CD4-positive, alpha-beta T cell treated with Interleukin-21 for 1 hour (primary cell): ENCODE measurements around the gene NOL4L.
A peak's percentile ranks its signal among the peaks of the same experiment; 100 is the strongest.
"Not testable (repeated sequence)": the region's sequence is repeated elsewhere in the genome, so short reads cannot be mapped to it uniquely, and the experiment has no call there.

Experiments
- DNase-seq: peaks from one replicate; pipeline ENCODE4 v3.0.0-alpha.2; 2020

The NOL4L gene

DNA sequence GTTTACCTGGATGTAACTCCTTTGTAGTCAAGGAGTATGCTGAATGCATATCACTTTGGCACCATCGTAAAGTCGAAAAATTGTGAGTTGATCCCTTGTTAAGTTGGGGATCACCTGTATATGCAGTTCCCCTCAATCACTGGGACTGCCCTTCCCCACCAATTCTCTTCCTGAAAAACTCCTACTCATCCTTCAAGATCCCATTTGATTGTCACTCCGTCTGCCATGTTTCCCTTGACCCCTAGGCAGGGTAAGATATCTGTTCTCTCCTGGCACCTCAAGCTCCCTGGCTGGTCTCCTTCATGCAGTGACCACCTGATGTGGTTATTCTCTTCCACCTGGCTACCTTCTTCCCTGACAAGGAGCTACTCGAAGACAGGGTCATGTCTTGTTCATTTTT is 10.0 kb upstream of the NOL4L start:
- no peak for DNase-seq

DNA sequence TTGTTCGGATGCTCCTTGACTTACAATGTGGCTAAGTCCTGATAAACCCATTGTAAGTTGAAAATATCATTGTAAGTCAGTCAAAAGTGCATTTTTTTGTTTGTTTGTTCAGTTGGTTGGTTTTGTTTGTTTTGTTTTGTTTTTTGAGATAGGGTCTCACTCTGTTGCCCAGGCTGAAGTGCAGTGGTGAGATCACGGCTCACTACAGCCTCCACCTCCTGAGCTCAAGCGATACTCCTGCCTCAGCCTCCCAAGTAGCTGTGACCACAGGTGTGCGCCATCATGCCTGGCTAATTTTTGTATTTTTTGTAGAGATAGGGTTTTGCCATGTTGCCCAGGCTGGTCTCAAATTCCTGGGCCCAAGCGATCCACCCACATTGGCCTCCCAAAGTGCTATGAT is 9.5 kb upstream of the NOL4L start:
- not testable (repeated sequence) for DNase-seq

DNA sequence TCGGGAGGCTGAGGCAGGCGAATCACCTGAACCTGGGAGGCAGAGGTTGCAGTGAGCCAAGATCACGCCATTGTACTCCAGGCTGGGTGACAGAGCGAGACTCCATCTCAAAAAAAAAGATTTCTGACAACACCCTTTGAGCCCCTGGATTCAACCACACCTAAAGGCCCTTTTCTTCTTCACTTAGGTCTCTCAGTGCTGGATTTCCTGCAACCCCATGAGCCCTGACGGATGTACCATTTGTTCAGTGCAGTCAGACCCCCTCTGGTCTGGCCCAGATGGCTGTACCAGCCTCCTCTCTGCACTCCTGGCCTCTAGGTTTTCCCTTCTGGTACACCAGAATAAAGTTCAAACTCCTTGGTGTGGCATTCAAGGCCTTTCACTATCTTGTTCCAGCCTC is 9.1 kb upstream of the NOL4L start:
- no peak for DNase-seq

DNA sequence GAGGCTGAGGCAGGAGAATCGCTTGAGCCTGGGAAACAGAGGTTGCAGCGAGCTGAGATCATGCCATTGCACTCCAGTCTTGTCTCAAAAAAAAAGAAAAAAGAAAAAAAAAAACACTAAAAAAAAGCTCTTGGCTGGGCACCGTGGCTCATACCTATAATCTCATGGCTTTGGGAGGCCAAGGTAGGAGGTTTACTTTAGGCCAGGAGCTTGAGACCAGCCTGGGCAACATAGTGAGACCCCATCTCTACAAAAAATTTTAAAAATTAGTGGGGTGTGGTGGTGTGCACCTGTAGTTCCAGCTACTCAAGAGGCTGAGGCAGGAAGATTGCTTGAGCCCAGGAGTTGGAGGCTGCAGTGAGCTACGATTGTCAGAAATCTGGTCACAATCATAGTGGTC is 7.5 kb upstream of the NOL4L start:
- DNase-seq, result not testable (repeated sequence)

DNA sequence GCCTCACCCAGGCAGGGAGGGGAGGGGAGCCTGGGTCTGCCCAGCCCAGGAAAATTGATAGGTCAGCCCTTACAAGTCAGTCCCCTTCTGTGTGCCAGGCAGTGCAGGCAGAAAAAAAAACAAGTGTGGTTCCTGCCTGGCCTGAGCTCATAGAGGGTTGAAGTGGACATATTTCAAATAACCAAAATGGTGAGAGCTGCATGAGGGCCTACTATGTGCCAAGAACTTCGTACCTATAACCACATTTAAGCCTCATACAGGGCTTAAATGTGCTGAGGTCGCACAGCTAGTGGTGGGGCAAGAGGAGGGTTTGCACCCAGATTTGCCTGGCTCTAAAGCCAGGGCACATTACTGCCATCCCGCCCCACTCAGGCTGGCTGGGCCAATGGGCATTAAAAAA is 6.9 kb upstream of the NOL4L start:
- DNase-seq, result no peak

DNA sequence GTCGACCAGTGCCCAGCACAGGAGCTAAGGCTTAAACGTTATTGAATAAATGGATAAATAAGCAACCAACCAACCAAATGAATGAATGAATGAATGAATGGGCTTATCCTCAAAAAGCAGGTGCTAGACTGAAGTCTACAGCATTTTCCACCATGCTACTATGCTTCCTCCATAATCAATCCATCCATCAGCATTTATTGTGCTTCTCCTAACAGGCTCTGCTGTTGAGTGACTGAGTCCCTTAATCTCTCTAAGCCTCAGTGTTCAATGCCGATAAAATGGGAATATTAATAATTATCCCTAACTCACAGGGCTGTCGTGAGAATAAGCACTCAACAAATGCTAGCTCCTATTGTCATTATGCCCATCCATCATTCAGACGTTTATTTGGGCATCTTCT is 4.6 kb upstream of the NOL4L start:
- no peak for DNase-seq

DNA sequence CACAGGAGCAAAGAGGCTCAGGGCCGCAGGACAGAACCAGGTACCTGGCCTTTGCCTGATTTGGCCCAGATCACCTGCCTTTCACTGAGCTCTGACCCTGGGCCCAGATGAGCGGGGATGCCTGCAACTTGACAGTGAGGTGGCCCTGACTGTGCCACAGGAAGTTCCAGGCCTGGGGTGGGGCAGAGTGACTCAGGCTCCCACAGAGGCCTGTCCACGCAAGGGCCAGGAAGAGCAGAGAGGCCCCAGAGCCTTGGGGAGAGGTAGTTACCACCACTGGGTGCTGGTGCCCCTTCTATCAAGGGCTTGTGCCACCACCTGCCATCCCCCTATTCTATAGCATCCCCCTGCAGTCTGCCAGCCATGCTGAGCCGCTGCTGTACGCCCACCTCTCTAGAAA is 4.1 kb upstream of the NOL4L start:
- no peak for DNase-seq

DNA sequence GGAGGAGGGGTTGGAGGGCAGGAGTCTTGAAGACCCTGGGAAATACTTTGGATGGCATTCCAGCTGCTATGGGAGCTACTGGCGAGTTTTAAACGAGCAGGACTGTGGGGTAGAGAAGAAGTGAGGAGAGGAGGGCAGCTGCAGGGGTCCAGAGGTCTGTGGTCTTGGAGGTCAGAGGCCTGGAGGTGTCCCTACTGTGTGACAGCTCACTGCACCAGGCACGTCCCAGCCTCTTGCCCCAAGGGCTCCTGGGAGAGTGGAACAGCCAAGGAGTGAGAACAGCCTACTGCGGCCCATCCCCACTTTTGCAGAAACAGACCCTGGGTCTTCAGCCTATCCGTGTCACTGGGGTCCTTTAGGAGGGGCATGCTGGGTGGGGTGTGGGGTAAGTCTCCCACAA is 2.9 kb upstream of the NOL4L start:
- DNase-seq, result no peak

DNA sequence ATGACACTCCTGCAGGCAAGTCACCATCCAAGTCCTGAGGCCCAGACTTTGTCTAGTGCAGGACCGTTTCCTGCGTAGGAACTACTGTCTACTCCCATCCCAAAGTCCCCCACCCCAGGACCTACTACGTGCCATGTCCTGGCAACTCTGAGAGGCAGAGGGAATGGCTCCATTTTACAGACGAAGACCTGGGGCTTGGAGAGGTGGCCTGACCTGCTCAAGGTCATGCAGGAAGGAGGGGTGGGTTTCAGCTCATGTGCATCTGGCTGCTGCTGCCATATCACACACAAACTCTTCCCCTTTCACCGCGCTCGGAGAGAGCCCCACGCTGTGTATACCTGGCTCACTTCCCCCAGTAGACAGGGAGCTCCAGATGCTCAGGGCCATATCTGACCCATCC is 1.2 kb upstream of the NOL4L start:
- DNase-seq, result no peak

DNA sequence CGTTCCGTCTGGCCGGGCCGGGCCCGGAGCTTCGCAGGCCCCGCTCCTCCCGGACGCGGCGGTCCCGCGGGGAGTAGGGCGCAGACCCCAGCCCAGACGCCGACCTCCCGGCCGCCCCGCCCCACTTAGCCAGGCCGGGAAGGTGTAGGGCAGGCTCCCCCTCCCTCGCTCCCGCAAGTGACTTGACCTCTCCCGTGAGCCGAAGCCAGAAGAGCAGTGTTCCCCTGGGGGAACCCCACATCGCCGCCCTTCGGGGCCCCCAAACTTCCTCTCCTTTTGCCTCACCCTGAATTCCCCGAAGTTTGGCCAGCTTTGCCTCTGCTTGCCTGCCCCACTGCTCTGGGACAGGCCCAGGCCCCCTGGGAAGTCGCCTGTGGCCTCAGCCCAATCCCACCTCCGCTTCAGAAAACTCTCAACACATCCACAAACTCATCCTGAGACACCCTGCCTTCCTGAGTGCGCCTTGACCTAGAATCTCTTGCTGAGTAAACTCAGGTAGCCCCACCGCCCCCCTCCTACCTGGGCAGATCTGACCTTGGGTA is 524 bp upstream of the NOL4L start:
- DNase-seq, result peak; percentile 29

DNA sequence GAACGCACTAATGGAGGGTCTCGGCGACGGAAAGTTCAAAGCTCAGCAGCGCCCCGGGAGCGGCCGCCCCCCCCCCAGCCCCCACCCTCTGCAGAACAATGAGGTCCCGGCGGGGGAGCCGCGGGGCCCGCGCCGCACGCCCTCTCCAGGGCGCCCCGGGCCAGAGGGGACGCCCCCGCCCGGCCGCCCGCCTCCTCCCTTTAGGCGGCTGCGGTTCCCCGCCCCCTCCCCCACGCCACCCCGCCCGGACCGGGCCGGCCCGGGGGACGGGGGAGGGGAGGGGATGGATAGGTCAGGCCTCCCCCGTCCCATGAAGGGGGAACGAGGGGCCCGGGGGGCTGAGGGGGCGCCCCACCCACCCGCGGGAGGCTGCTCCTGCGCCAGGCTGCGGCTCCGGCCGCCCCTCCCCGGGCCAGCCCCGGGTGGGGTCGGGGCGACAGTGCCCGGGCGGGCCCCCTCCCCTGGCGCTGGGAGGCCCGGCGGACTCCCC is 1.5 kb downstream of the NOL4L start:
- peak; percentile 24 for DNase-seq

DNA sequence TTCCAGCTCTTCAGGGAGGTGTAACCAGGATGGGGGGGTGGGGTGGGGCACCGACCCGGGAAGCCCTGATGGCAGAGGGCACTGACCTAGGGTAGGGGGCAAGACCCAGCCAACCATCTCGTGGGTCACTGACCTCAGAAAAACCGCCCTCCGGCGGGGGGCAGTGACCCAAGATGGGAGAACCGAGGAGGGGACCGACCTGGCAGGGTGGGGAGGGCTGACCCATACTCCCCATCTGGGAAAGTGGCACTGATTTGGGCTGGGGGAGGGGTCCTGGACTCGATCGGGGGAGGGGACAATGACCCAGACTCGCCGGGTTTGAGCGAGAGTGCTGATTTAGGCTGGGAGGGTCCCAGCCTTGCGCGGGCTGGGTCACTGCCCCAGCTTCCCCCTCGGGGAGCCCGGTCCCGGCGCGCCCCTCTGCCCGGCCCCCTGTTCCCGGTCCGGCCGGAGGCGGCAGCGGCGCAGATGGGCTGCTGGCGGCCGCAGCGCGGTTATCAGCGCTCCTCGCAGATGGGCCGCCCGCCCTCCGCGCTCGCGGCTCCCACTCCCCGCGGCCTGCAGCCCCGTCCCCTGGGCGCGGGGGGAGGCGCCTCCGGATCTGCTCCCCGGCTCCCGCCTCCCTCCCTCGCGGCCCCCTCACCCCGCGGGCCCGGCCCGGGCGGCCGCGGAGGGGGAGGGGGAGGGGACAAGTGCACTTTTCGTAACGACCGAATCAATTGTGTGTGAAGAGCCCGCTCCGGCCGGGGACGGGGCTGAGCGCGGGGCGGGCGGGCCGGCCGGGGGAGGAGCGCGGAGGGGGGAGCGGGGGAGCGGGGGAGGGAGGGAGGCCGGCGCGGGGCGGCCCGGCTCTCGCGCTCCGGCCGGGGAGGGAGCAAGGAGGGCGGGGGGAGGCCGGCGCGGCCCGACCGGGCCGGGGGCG is 2.2 kb downstream of the NOL4L start:
- peak; percentile 37 for DNase-seq

DNA sequence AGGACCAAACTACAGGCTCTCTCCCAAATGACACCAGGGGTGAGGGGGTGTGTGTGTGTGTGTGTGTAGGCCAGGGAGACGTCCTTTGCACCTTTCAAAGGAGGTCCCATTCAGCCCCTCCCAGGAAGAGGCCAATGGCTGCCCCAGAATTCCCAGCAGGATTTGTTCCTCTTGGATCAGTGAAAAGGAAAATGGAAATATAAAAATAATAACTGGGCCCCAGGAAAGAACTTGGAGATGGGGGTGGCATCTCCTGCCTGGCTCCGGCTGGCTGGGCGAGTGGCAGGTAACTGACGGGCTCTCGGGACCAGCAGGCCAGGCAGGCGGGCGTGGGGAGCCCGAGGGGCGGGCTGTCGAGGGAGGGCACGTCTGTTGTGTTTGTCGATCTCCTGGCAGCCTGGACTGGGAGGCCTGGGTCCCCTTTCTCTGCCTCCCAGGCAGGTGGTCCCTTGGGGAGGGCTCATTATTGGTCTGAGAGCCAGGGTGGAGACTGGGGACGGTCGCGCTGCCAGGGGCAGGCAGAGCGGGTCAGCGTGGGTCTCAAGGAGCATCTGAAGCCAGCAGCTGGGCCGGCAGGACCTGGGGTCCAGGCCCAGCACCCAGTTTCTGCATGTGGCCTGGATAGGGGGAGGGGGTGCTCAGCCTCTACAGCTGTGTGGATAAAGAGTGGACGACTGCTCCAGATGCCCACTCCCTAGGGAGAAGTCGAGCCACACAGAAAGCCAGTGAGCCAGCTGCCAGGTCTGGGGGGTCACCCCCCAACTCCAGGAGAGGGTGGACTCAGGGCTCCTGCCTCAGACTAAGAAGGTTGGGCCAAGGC is 3.1 kb downstream of the NOL4L start:
- DNase-seq, result no peak

DNA sequence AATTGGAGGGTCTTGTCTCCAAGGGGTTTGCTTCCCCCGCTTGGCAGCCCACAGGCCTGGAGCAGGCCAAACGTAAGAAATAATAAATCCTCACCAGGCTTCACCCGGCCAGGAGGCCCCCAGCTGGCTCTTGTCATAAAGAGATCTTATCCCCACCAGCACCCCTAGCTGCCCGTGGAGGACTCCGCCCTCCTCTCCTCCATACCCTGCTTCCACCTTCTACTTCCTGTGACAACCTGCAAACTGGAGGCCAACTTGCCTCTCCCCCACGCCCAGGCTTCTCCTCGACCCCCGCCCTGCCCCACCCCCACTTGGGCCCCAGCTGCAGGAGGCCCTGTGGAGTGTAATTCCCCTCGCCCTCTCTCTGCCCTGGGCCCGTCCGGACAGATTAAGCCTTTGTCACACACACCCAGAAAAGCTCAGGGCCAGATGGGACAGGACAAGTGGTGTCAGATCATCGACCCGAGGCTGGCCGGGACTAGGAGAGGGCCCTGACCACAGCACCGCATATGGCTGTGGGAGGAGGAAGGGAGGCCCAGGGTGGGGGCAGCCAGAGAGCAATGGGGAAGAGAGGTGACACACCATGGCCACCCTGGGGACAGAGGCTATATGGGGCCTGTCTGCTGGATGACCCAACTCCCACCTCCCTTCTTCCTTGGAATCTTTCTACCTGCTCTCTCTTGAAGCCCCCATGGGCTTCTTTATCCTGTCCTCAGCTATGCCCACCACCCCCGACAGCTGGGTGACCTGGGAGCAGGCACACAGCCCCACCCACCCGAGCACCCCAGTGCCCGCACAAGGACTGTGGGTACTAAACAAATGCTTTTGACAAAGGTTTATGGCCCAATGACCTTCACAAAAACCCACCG is 3.9 kb downstream of the NOL4L start:
- peak; percentile 19 for DNase-seq

DNA sequence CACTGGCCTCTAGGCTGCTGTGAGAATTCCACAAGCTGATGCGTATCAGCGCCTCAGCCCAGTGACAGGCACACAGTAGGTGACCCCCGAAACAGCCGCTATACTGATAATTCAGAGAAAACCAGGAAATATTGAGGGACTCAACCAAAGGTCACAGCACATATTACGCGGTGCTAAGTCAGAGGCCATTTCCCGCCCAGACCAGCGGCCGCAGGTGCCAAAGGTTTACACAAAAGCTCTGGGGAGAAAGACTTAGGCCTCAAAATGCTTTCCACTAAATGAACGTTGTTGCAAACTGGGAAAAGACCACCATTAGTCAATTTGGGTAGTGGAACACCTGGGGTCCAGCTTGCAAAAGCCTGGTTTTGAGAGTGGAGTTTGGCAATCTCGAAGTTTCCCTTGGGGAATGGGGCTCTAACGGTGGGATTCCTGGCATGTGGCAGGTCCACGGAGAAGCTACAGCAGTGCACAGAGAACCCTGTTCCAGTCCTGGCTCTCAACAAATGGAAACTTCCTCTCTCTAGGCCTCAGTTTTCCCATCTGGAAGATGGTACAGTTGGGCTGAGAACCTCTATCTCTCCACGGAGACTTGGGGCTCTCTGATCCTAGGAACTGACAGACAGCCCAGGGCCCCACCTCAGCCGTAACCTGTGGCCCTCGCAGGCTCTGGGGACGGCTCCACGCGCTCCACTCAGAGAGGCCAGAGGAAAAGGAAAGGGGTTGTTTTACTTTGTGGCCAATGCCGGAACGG is 4.7 kb downstream of the NOL4L start:
- DNase-seq, result no peak

DNA sequence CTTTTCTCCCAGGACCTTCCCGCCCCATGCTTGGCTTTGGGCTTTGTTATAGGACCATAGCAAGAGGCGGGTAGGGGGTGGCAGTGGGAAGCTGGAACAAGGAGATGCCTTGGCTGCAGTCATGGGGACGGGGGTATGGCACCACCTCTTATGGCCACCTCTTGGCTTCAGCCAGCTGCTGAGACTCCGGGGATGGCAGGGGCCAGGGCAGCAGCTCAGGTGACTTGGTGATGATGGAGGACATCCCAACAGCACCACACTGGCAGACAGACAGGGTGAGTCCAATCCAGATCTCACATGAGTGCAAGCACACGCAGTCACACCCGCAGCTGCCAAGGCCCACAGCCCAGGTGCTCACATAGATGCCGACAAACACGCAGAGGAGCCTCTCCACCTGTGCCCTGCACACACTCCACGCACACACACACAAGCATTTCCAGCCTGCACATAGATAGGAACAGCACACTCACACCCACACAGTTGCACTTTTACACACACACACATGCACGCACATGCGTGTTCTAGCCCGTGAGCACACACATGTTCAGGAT is 6.2 kb downstream of the NOL4L start:
- no peak for DNase-seq

DNA sequence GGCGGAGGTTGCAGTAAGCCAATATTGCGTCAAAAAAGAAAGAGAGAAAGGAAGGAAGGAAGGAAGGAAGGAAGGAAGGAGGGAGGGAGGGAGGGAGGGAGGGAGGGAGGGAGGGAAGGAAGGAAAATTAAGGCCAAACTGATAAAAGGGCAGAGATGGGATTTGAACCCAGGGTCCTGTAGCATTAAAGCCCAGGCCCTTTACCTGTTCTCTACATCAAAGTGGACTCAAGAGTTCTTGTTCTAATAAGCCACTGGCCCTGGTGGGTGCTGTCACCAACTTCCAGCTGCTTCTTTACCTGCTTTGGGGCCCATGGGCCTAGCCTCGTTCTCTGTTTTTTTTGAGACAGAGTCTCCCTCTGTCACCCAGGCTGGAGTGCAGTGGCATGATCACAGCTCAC is 7.1 kb downstream of the NOL4L start:
- not testable (repeated sequence) for DNase-seq

DNA sequence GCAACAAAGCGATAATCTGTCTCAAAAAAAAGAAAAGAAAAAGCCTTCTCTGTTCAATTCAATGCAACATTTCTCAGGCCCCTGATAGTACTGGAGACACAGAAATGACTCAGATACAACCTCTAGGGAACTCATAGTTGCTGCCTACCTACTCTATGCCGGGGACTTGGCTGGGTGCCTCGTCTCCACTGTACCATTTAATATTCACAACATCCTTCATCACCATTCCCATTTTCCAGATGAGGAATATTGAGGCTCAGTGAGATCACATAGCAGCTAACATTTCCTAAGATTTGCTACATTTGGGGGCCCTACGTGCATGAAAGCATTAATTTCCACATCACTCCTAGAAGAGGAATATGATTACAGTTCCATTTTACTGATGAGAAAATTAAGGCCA is 7.5 kb downstream of the NOL4L start:
- DNase-seq, result no peak

DNA sequence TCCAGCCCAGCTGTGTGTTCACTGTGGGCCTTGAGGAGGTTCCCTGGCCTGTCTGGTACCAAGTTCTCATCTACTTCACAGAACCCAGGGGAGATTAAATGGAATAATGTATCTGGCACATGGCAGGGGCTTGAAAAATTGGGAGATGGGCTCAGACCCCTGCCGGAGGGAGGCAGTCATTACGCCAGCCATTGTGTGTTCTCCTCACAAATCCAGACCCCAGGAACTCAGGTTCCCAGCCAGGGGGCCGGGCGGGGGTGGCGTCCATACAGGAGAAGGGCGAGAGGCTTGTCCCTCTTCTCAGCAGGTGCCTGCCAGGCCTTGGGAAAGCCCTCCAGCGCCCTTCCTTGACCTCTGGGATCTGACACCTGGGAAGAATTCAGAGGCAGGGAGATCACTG is 8.1 kb downstream of the NOL4L start:
- DNase-seq, result no peak

DNA sequence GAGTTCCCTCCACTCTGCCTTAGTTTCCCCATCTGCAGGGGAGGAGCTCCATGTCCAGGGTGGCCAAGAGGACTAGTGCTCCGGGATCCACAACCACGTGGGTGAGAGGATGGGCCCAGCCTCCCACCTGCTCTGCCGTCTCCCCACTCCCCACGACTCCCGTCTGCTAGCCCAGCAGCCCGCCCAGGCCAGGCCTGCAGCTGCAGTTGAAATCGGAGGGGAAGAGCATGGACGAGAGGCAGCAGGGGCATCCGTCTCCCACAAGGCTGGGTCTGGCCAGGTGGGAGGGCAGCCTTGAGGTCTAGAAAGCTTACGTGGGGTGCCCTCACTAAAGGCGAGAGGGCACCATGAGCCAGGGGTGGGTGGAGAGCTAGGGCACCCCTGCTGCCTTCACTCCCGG is 8.6 kb downstream of the NOL4L start:
- no peak for DNase-seq

DNA sequence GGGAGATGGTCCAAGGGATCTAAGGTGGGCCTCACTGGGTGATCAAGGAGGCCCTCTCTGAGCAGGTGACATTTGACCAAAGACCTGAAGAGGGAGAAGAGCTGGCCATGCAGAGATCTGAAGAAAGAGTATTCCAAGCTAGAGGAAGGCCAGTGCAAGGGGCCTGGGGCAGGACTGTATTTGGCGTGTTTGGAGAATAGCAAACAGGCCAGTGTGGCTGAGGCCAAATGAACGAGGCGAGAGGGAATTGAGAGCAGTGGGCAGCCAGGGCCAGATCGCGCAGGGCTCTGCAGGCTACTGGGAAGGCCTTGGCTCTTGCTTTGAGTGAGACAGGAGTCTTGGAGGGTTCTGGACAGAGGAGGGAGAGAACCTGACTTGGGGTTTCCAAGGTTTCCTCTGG is 9.3 kb downstream of the NOL4L start:
- no peak for DNase-seq

DNA sequence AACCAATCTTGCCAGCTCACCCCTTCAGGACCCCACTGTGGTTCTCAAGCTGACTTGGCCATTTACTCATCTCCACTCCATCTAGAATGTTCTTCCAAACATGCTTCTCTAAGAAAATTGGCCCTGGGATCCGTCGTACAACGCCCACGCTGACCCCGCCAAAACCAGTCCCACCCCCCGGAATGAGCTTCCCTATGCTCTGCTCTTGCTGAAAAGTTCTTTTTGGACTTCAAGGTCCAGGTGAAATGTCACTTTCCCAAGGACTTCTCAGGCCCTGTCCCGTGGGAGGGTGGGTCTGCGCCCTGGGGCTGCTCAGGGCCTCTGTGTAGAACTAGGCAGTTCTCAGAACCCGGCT is 9.9 kb downstream of the NOL4L start:
- no peak for DNase-seq
